HepG2 (cell line): ENCODE data around the gene AARS2. TPM values are rescaled to one million over a fixed set of nuclear protein-coding genes. Genes with fewer than 3 reads are reported as not detected.

Source experiments
- ATAC-seq: fragments of 200-7000 bp; cut with Tn5 transposase; 3 replicates; pipeline ENCODE4 v1.9.1; 2020; ENCODE audit warnings: mild to moderate bottlenecking, moderate library complexity
- BruUV-seq: library from RNA; stranded (reverse); fragments of 400-500 nt; replicated peaks from 2 replicates; lab custom pipeline; 2021; lab: Mats Ljungman, UMichigan
- CTCF ChIA-PET: fragments of 300-600 bp; formaldehyde crosslinking; extraction: SDS; loops from one replicate; lab custom pipeline; 2021; ENCODE audit warnings: low total read pairs, inconsistent platforms, low intra/inter-chr PET ratio; lab: Yijun Ruan, JAX
- POLR2A ChIA-PET: fragments of 350-600 bp; sonication (Branson Sonifier 250); formaldehyde crosslinking; loops from one replicate; lab custom pipeline; 2020; ENCODE audit warnings: antibody characterized with exemption, inconsistent platforms; lab: Yijun Ruan, JAX
- DNase-seq: peaks from one replicate; pipeline ENCODE4 v3.0.0-alpha.2; 2015; ENCODE audit warnings: low spot score
- FAIRE-seq: peaks from 3 replicates; lab custom pipeline; 2011; peaks lifted over from hg19 to GRCh38; lab: Jason Lieb, UNC
- H2AFZ ChIP-seq: one replicate; pipeline ENCODE4 v1.6.1; 2011; ENCODE audit warnings: low read length, inconsistent platforms
- H3K27ac ChIP-seq: fragments of 300-600 bp; 3 replicates; pipeline ENCODE4 v1.8.0; 2011; ENCODE audit warnings: mixed run types, mild to moderate bottlenecking, mixed read lengths, low read length, inconsistent platforms; ENCODE audit not compliant: insufficient read depth; ENCODE audit errors: extremely low read length
- H3K27me3 ChIP-seq, 2 experiments: fragments of 200-600 bp in 1 of 2; 2 replicates in 1 of 2; 3 replicates in 1 of 2; pipeline versions ENCODE4 v1.6.0 to v1.8.0; 2011; ENCODE audit warnings: low read length in 2 of 2, mild to moderate bottlenecking in 2 of 2, moderate library complexity in 2 of 2, inconsistent platforms in 1 of 2; ENCODE audit not compliant: insufficient read depth in 2 of 2, control insufficient read depth in 1 of 2
- H3K36me3 ChIP-seq, 2 experiments: fragments of 200-600 bp in 1 of 2; replicated peaks in 1 of 2; 2 replicates in 1 of 2; 3 replicates in 1 of 2; pipeline versions ENCODE4 v1.5.1 to v1.8.0; 2011; ENCODE audit warnings: low read length in 2 of 2, inconsistent platforms in 1 of 2; ENCODE audit not compliant: insufficient read depth in 2 of 2, control insufficient read depth in 1 of 2
- H3K4me1 ChIP-seq: 2 replicates; pipeline ENCODE4 v1.5.1; 2012; ENCODE audit warnings: low read length, inconsistent platforms; ENCODE audit not compliant: insufficient read depth
- H3K4me2 ChIP-seq: 2 replicates; pipeline ENCODE4 v1.6.0; 2011; ENCODE audit warnings: low read depth, low read length, inconsistent platforms
- H3K4me3 ChIP-seq, 3 experiments: fragments of 200-600 bp in 1 of 3; sonication (generic), shearing (Covaris generic) in 1 of 3; replicated peaks in 1 of 3; 2 replicates each; pipeline ENCODE4 v1.5.1; 2011 to 2016; ENCODE audit warnings: low read length in 3 of 3, inconsistent platforms in 2 of 3, low read depth in 2 of 3, mild to moderate bottlenecking in 2 of 3, control low read depth in 1 of 3, mixed read lengths in 1 of 3; ENCODE audit not compliant: insufficient read depth in 1 of 3
- H3K79me2 ChIP-seq: one replicate; pipeline ENCODE4 v1.6.1; 2011; ENCODE audit warnings: low read length, inconsistent platforms; ENCODE audit not compliant: insufficient read depth
- H3K9ac ChIP-seq: 2 replicates; pipeline ENCODE4 v1.6.0; 2011; ENCODE audit warnings: mild to moderate bottlenecking, low read depth, low read length, inconsistent platforms; ENCODE audit not compliant: insufficient read depth
- H3K9me3 ChIP-seq: 2 replicates; pipeline ENCODE4 v1.5.1; 2012; ENCODE audit warnings: mild to moderate bottlenecking, low read length
- H4K20me1 ChIP-seq: 2 replicates; pipeline ENCODE4 v1.6.0; 2011; ENCODE audit warnings: inconsistent platforms, mild to moderate bottlenecking, low read length, moderate library complexity; ENCODE audit not compliant: insufficient read depth
- BHLHE40 ChIP-seq: IDR thresholded peaks from 2 replicates; pipeline ENCODE4 v1.6.1; 2011; ENCODE audit warnings: low read length, improper control_type of control experiment
- EEA1 ChIP-seq: sonication (generic); formaldehyde crosslinking; IDR thresholded peaks from 2 replicates; pipeline ENCODE4 v1.5.1; 2020; ENCODE audit warnings: mild to moderate bottlenecking, missing genetic modification reagents, borderline replicate concordance
- FOSL2 ChIP-seq: sonication (generic); formaldehyde crosslinking; IDR thresholded peaks from 2 replicates; pipeline ENCODE4 v1.4.0; 2020; ENCODE audit warnings: missing genetic modification reagents
- HOXD1 ChIP-seq: sonication (generic); formaldehyde crosslinking; IDR thresholded peaks from 2 replicates; pipeline ENCODE4 v1.5.0; 2020; ENCODE audit warnings: missing genetic modification reagents
- NFE2L2 ChIP-seq: fragments of 150-350 bp; IDR thresholded peaks from 2 replicates; pipeline ENCODE4 v1.6.1; 2014; ENCODE audit warnings: low read length
- REXO4 ChIP-seq: sonication (generic); formaldehyde crosslinking; IDR thresholded peaks from 2 replicates; pipeline ENCODE4 v1.8.0; 2022; ENCODE audit warnings: missing genetic modification reagents, mild to moderate bottlenecking, borderline replicate concordance
- SETDB1 ChIP-seq: sonication (generic); formaldehyde crosslinking; IDR thresholded peaks from 2 replicates; pipeline ENCODE4 v1.5.1; 2020; ENCODE audit warnings: missing genetic modification reagents, mild to moderate bottlenecking, borderline replicate concordance
- SP2 ChIP-seq: sonication (generic); formaldehyde crosslinking; IDR thresholded peaks from 2 replicates; pipeline ENCODE4 v1.5.1; 2020; ENCODE audit warnings: mild to moderate bottlenecking, missing genetic modification reagents
- ZNF329 ChIP-seq: sonication (generic); formaldehyde crosslinking; IDR thresholded peaks from 2 replicates; pipeline ENCODE4 v1.9.0; 2021; ENCODE audit warnings: low read depth, mild to moderate bottlenecking, missing genetic modification reagents
- ZNF441 ChIP-seq: sonication (generic); formaldehyde crosslinking; IDR thresholded peaks from 2 replicates; pipeline ENCODE4 v1.7.0; 2021; ENCODE audit warnings: missing genetic modification reagents, borderline replicate concordance
- ZNF563 ChIP-seq: sonication (generic); formaldehyde crosslinking; IDR thresholded peaks from 2 replicates; pipeline ENCODE4 v1.8.0; 2022; ENCODE audit warnings: mild to moderate bottlenecking, moderate library complexity, missing genetic modification reagents
- ZNF570 ChIP-seq: sonication (generic); formaldehyde crosslinking; IDR thresholded peaks from 2 replicates; pipeline ENCODE4 v1.4.0; 2020; ENCODE audit warnings: mild to moderate bottlenecking, missing genetic modification reagents, borderline replicate concordance
- ZNF614 ChIP-seq: IDR thresholded peaks from 2 replicates; pipeline ENCODE4 v1.6.1; 2018; ENCODE audit warnings: missing biosample characterization, missing genetic modification reagents, inconsistent platforms, borderline replicate concordance
- ZNF766 ChIP-seq: sonication (generic); formaldehyde crosslinking; IDR thresholded peaks from 2 replicates; pipeline ENCODE4 v1.5.0; 2020; ENCODE audit warnings: missing genetic modification reagents, borderline replicate concordance
- WGBS: methylation state at CpG from one replicate; pipeline ENCODE4 v1.1.6; 2017; ENCODE audit warnings: low lambda C conversion rate; 5-methylcytosine and 5-hydroxymethylcytosine counted together
- in situ Hi-C: cut with HindIII; loops from 2 replicates; pipeline ENCODE4 v1.10.0; 2017; ENCODE audit warnings: low pct_unique_long_range_greater_than_20kb; ENCODE audit not compliant: extremely low pct_ligation_motif_present
- intact Hi-C: fragments of 100-400 bp; cut with micrococcal nuclease; formaldehyde crosslinking; loops from one replicate; pipeline ENCODE4 v1.10.0; 2022; ENCODE audit not compliant: unreplicated experiment
- polyA plus RNA-seq, 8 experiments: library from polyadenylated mRNA; depleted of rRNA in 3 of 8; stranded (reverse) in 7 of 8; unstranded in 1 of 8; fragments of >200 nt; fragmentation: Illumina TruSeq in 4 of 8; extraction: Trizol in 4 of 8; gene quantifications; 2 replicates each; pipeline versions ENCODE4 v1.2.1 to v1.2.3, GENCODE V29; 2011 to 2016; ENCODE audit warnings: low read depth in 4 of 8, missing spikeins in 1 of 8, mixed read lengths in 1 of 8; ENCODE audit not compliant: insufficient read depth in 1 of 8
- total RNA-seq, 5 experiments: library from RNA; depleted of rRNA; stranded (reverse); fragments of >200 nt; fragmentation: Illumina TruSeq; extraction: Trizol; gene quantifications; 2 replicates each; pipeline ENCODE4 v1.2.3, GENCODE V29; 2016; ENCODE audit warnings: low read depth in 1 of 5
- TF ChIP-seq, protein P1 (sequence below), 2 experiments: sonication (generic) in 1 of 2; formaldehyde crosslinking in 1 of 2; IDR thresholded peaks; 2 replicates each; pipeline versions ENCODE4 v1.6.1 to v1.9.0; 2014 to 2022; ENCODE audit warnings: antibody characterized with exemption in 1 of 2, borderline replicate concordance in 1 of 2, inconsistent platforms in 1 of 2, low read depth in 1 of 2, missing genetic modification reagents in 1 of 2
- TF ChIP-seq, protein P2 (sequence below): sonication (generic); formaldehyde crosslinking; IDR thresholded peaks from 2 replicates; pipeline ENCODE4 v1.5.0; 2020; ENCODE audit warnings: missing genetic modification reagents

AARS2 gene
- total and polyA plus RNA-seq, 2 of the 13 experiments (the other 11 are each of a cell fraction or from before 2014, with no cell fraction given) = 7.5 to 24.1 TPM

DNA sequence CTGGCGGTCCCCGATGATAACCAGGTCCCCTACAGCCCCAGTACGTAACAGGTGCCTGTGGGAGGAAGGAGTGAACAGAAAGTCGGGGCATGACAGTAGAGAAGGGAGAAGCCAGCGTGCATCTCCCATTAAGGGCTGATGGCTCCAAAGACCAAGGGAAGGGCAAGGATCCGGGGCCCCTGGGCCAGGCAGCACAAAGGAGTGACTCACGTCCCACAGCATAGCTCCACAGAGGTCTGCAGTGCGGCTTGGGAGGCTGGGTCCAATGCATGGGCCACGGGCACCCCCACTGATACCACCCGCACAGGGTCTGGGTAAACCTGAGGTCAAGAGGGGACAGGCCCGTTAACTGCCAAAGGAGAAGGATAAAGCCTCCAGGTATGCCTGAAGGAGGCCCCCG is 10.3 kb downstream of the AARS2 start:
- in situ Hi-C loops = no loop called here
- H3K79me2 ChIP-seq = no peaks in the 10 kb centered on the region
- no peaks in the 10 kb centered on the region for H4K20me1 ChIP-seq
- no peak overlapping the region for H3K4me3 ChIP-seq
- POLR2A ChIA-PET = no interaction called here
- no peak overlapping the region for H3K9ac ChIP-seq
- no peaks in the 10 kb centered on the region for H3K9me3 ChIP-seq
- intact Hi-C loops = no loop called here
- no TSS peak for BruUV-seq
- H2AFZ ChIP-seq = no peak overlapping the region
- no peak for FAIRE-seq
- no peak overlapping the region for H3K4me2 ChIP-seq
- H3K36me3 ChIP-seq = peaks cover 50 to 63% of the 10 kb centered on the region in 2 experiments
- no peak for DNase-seq
- H3K27me3 ChIP-seq = no peaks in the 10 kb centered on the region
- CTCF ChIA-PET = interaction anchor here (3.9 kb wide), 1 partner anchor 35 kb away, joined by 37 read pairs; no protein-coding TSS in a partner anchor
- H3K4me1 ChIP-seq = no peaks in the 10 kb centered on the region
- 88% methylated on average over 12 of the region's 12 CpGs for WGBS
- ATAC-seq = no peak
- H3K27ac ChIP-seq = no peak overlapping the region
- TF ChIP-seq, protein P1, sequence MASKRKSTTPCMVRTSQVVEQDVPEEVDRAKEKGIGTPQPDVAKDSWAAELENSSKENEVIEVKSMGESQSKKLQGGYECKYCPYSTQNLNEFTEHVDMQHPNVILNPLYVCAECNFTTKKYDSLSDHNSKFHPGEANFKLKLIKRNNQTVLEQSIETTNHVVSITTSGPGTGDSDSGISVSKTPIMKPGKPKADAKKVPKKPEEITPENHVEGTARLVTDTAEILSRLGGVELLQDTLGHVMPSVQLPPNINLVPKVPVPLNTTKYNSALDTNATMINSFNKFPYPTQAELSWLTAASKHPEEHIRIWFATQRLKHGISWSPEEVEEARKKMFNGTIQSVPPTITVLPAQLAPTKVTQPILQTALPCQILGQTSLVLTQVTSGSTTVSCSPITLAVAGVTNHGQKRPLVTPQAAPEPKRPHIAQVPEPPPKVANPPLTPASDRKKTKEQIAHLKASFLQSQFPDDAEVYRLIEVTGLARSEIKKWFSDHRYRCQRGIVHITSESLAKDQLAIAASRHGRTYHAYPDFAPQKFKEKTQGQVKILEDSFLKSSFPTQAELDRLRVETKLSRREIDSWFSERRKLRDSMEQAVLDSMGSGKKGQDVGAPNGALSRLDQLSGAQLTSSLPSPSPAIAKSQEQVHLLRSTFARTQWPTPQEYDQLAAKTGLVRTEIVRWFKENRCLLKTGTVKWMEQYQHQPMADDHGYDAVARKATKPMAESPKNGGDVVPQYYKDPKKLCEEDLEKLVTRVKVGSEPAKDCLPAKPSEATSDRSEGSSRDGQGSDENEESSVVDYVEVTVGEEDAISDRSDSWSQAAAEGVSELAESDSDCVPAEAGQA (IDR thresholded peaks at IDR 0.05; ENCODE audit: low read depth) = no peak
- TF ChIP-seq, protein P1 (CRISPR knock-in tag; IDR thresholded peaks at IDR 0.05; ENCODE audit: borderline replicate concordance) = no peak
- TF ChIP-seq NFE2L2 (no peak), REXO4 (CRISPR knock-in tag) (no peak), ZNF329 (no peak), ZNF570 (no peak), EEA1 (CRISPR knock-in tag) (no peak), SP2 (CRISPR knock-in tag) (no peak), ZNF563 (no peak), FOSL2 (CRISPR knock-in tag) (no peak), HOXD1 (no peak), SETDB1 (no peak), ZNF441 (no peak), BHLHE40 (no peak), ZNF766 (CRISPR knock-in tag) (no peak), ZNF614 (CRISPR knock-in tag) (no peak)
- TF ChIP-seq, protein P2, sequence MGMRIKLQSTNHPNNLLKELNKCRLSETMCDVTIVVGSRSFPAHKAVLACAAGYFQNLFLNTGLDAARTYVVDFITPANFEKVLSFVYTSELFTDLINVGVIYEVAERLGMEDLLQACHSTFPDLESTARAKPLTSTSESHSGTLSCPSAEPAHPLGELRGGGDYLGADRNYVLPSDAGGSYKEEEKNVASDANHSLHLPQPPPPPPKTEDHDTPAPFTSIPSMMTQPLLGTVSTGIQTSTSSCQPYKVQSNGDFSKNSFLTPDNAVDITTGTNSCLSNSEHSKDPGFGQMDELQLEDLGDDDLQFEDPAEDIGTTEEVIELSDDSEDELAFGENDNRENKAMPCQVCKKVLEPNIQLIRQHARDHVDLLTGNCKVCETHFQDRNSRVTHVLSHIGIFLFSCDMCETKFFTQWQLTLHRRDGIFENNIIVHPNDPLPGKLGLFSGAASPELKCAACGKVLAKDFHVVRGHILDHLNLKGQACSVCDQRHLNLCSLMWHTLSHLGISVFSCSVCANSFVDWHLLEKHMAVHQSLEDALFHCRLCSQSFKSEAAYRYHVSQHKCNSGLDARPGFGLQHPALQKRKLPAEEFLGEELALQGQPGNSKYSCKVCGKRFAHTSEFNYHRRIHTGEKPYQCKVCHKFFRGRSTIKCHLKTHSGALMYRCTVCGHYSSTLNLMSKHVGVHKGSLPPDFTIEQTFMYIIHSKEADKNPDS (CRISPR knock-in tag) = no peak
